GM12872 (cell line): Measurements from ENCODE around the gene GRAMD1B.

Experiments used
- TF ChIP-seq, protein P1 (sequence below): IDR thresholded peaks from 3 replicates; pipeline ENCODE4 v1.5.1; 2011; ENCODE audit warnings: low read depth, mild to moderate bottlenecking, low read length, moderate library complexity; ENCODE audit not compliant: insufficient read depth

GRAMD1B gene

DNA sequence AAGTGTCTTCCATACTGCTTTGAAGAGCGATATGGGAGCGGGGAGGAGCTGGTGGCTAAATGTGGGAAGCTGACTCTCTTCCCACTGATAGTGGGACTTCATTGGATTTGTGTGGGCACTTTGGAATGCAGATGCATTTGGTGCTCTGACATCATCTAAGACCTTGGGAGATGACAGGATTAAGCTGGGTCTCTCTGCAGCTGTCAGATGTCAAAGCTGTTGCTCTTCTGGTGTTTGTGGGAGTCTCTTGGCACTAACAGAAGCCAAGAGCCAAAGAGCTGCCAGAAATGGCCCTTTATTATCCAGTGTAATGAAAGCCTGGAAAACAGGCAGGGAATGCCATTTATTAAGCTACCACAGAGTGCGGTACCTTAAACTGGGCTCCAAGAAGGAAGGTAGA is 20.6 kb downstream of the GRAMD1B start:
- TF ChIP-seq, protein P1, sequence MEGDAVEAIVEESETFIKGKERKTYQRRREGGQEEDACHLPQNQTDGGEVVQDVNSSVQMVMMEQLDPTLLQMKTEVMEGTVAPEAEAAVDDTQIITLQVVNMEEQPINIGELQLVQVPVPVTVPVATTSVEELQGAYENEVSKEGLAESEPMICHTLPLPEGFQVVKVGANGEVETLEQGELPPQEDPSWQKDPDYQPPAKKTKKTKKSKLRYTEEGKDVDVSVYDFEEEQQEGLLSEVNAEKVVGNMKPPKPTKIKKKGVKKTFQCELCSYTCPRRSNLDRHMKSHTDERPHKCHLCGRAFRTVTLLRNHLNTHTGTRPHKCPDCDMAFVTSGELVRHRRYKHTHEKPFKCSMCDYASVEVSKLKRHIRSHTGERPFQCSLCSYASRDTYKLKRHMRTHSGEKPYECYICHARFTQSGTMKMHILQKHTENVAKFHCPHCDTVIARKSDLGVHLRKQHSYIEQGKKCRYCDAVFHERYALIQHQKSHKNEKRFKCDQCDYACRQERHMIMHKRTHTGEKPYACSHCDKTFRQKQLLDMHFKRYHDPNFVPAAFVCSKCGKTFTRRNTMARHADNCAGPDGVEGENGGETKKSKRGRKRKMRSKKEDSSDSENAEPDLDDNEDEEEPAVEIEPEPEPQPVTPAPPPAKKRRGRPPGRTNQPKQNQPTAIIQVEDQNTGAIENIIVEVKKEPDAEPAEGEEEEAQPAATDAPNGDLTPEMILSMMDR = no peak

DNA sequence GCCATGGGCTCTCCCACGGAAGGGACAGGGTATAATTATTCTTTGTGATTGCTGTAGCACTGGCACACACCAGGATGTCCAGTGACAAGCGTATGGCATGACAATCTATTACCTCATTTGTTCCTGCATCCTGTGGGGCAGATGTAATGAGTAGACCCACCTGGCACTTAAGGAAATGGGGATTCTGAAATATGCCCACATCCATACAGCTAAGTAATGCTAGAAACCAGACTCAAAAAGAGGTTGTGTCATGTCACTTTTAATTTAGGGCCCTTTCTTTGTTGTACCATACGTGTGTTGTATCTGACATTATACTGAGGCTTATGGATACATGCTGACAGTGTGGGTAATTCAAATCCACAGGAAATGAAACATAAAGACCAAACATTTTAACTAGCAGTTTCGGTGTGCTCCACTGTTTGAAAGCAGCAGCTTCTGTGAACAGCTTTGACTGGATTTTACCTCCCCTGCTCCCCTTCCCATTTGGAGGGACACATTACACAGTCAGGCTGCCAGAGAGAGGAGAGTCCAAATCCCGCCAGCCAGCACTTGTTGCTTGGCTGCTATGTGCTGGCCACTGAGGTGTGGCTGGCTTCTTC is 21.2 kb downstream of the GRAMD1B start:
- TF ChIP-seq, protein P1 = no peak

- TF ChIP-seq, protein P1 = no peak
Measured at GRCh38 chr11:123452794-123453193, 22.7 kb downstream of the GRAMD1B start.

DNA sequence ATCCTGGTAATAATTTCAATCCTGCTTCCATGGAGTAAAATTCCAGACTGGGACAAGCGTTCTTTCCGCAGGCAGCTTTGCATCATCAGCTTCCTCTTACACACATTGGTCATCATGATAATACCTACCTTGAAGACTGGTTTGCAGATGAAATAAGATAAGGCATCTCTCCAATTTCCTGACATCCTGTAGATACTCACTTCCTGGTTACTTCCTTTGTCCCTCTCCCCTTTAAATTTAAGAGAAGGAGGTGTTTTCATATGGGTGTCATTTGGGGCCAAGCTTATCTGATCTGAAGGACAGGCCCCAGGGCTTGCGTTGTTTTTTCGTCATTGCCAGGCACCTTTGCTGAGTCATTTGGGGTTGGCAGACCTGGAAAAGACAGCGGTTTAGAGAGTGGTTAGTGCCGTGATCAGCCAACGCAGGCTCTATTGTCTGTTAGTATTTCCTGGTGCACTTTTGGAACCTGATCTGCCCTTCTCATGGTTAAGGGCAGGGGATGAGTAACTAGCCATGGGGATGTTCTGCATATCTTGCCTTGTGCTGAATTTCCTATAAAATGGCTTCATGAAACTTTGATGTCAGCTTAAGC is 24.1 kb downstream of the GRAMD1B start:
- TF ChIP-seq, protein P1 = no peak

DNA sequence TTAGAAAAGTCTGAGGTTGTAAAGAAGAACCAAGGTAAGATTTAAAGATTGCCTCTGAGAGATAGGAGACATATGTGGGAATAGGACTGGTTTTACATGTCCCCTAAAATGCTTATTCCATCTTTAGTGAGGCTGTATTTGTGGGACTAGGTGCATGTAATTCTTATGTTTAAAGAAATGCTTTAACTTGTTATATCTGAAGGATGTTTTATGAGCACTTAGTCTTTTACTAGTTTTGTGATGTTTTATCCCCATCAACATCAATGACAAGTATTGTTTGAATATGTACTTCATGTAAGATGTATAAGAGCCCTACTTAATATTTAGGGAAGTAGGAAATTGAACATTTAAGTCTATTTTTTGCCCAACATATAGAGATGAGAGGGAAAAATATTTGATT is 24.7 kb downstream of the GRAMD1B start:
- TF ChIP-seq, protein P1 = no peak

GRCh38 chr11:123457187-123457770 is 27.2 kb downstream of the GRAMD1B start:
- TF ChIP-seq, protein P1 = no peak

GRCh38 chr11:123458501-123458900 is 28.4 kb downstream of the GRAMD1B start:
- TF ChIP-seq, protein P1 = no peak
